Type B pancreatic cell (in vitro differentiated cells): ENCODE results near the gene TUBB2A. TPM values are rescaled to one million over a fixed set of nuclear protein-coding genes. Genes with fewer than 3 reads are reported as not detected.
"Not testable (repeated sequence)": the region's sequence is repeated elsewhere in the genome, so short reads cannot be mapped to it uniquely, and the experiment has no call there.

Source experiments
- DNase-seq: peaks from one replicate; pipeline ENCODE4 v3.0.0; 2021; ENCODE audit warnings: mixed read lengths; ENCODE audit not compliant: unreplicated experiment; ENCODE audit errors: extremely low spot score
- H3K27ac Mint-ChIP-seq: 2 replicates; pipeline ENCODE4 v1.8.0; 2021; ENCODE audit warnings: mild to moderate bottlenecking, mixed read lengths
- H3K27me3 Mint-ChIP-seq: 2 replicates; pipeline ENCODE4 v1.8.0; 2021; ENCODE audit warnings: mixed read lengths
- H3K36me3 Mint-ChIP-seq: 2 replicates; pipeline ENCODE4 v1.8.0; 2021; ENCODE audit warnings: mixed read lengths
- H3K4me1 Mint-ChIP-seq: one replicate; pipeline ENCODE4 v1.8.0; 2021; ENCODE audit warnings: mixed read lengths; ENCODE audit not compliant: unreplicated experiment
- H3K4me3 Mint-ChIP-seq: 2 replicates; pipeline ENCODE4 v1.8.0; 2021; ENCODE audit warnings: mild to moderate bottlenecking, mixed read lengths
- H3K9me3 Mint-ChIP-seq: 2 replicates; pipeline ENCODE4 v1.8.0; 2021; ENCODE audit warnings: mixed read lengths
- total RNA-seq: library from RNA; stranded (reverse); gene quantifications from 2 replicates; pipeline ENCODE4 v1.2.1, GENCODE V29; 2021; ENCODE audit warnings: low replicate concordance
- TF ChIP-seq, protein P1 (sequence below): fragments of 200-600 bp; sonication (generic); conservative IDR thresholded peaks from 2 replicates; pipeline ENCODE4 v1.5.0; 2021; ENCODE audit warnings: antibody characterized with exemption, mild to moderate bottlenecking

Gene TUBB2A
- total RNA-seq, 1 donor from 2014 or later = 62.9 TPM

DNA sequence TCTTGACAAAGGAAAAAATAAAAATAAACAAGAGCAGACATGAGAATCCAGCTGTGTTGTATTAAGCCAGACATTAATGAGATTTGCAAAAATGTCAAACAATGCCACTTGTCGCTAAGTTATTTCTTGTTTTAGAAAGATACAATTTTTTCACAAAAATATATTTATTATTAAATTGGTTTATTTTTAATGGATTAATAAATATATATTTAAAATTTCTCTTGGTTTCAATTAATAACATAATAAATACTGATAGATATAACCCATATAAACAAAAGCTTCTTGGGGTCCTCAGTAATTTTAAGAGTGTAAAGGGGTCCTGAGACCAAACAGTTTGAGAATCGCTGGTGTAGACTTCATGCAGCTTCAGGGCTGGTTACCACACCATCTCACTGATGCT, 44.0 kb upstream of the TUBB2A start:
- no peak for DNase-seq
- Mint-ChIP-seq H3K9me3 (peaks cover 5% of the 10 kb centered on the region), H3K27ac (no peak overlapping the region), H3K4me1 (no peaks in the 10 kb centered on the region), H3K27me3 (no peaks in the 10 kb centered on the region), H3K4me3 (no peak overlapping the region), H3K36me3 (no peaks in the 10 kb centered on the region)
- TF ChIP-seq, protein P1, sequence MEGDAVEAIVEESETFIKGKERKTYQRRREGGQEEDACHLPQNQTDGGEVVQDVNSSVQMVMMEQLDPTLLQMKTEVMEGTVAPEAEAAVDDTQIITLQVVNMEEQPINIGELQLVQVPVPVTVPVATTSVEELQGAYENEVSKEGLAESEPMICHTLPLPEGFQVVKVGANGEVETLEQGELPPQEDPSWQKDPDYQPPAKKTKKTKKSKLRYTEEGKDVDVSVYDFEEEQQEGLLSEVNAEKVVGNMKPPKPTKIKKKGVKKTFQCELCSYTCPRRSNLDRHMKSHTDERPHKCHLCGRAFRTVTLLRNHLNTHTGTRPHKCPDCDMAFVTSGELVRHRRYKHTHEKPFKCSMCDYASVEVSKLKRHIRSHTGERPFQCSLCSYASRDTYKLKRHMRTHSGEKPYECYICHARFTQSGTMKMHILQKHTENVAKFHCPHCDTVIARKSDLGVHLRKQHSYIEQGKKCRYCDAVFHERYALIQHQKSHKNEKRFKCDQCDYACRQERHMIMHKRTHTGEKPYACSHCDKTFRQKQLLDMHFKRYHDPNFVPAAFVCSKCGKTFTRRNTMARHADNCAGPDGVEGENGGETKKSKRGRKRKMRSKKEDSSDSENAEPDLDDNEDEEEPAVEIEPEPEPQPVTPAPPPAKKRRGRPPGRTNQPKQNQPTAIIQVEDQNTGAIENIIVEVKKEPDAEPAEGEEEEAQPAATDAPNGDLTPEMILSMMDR = no peak

- no peak overlapping the region for H3K4me3 Mint-ChIP-seq
- TF ChIP-seq, protein P1 = no peak
- no peaks in the 10 kb centered on the region for H3K4me1 Mint-ChIP-seq
- no peaks in the 10 kb centered on the region for H3K36me3 Mint-ChIP-seq
- H3K27ac Mint-ChIP-seq = no peak overlapping the region
- H3K9me3 Mint-ChIP-seq = peaks cover 5% of the 10 kb centered on the region
- DNase-seq = no peak
- H3K27me3 Mint-ChIP-seq = no peaks in the 10 kb centered on the region
These were observed 43.3 kb upstream of the TUBB2A start for GRCh38 chr6:3200682-3201081.

GRCh38 chr6:3199382-3199781, 42.0 kb upstream of the TUBB2A start:
- Mint-ChIP-seq H3K9me3 (peaks cover 5% of the 10 kb centered on the region), H3K27ac (no peak overlapping the region), H3K4me1 (no peaks in the 10 kb centered on the region), H3K36me3 (no peaks in the 10 kb centered on the region), H3K4me3 (no peak overlapping the region), H3K27me3 (no peaks in the 10 kb centered on the region)
- TF ChIP-seq, protein P1 = no peak
- DNase-seq = no peak

DNA sequence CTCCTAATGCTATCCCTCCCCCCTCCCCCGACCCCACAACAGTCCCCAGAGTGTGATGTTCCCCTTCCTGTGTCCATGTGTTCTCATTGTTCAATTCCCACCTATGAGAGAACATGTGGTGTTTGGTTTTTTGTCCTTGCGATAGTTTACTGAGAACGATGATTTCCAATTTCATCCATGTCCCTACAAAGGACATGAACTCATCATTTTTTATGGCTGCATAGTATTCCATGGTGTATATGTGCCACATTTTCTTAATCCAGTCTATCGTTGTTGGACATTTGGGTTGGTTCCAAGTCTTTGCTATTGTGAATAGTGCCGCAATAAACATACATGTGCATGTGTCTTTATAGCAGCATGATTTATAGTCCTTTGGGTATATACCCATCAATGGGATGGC, 40.4 kb upstream of the TUBB2A start:
- H3K36me3 Mint-ChIP-seq, H3K27me3 Mint-ChIP-seq, H3K4me1 Mint-ChIP-seq, H3K4me3 Mint-ChIP-seq, H3K27ac Mint-ChIP-seq, DNase-seq, H3K9me3 Mint-ChIP-seq: not testable (repeated sequence)

DNA sequence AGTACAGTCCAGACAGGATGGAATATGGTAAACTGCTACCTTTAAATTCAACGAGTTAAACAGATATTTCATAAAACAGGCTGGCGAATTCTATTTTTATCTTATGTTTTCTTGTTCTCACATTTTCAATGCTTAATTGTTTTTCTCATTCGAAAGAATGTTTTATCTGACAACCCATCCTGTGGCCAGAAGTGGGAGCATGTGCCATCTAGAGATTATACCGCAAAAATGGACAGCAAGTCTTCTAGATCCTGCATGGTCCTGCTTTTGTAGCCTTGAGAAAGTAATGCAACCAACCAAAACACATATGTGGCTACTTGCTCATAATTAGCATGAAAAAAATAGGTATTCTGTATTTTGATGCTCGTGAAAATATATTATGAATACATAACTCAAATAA, 39.4 kb upstream of the TUBB2A start:
- H3K36me3 Mint-ChIP-seq = no peaks in the 10 kb centered on the region
- no peak overlapping the region for H3K27ac Mint-ChIP-seq
- no peaks in the 10 kb centered on the region for H3K4me1 Mint-ChIP-seq
- no peaks in the 10 kb centered on the region for H3K9me3 Mint-ChIP-seq
- TF ChIP-seq, protein P1 = no peak
- H3K4me3 Mint-ChIP-seq = no peak overlapping the region
- no peak for DNase-seq
- H3K27me3 Mint-ChIP-seq = no peaks in the 10 kb centered on the region

DNA sequence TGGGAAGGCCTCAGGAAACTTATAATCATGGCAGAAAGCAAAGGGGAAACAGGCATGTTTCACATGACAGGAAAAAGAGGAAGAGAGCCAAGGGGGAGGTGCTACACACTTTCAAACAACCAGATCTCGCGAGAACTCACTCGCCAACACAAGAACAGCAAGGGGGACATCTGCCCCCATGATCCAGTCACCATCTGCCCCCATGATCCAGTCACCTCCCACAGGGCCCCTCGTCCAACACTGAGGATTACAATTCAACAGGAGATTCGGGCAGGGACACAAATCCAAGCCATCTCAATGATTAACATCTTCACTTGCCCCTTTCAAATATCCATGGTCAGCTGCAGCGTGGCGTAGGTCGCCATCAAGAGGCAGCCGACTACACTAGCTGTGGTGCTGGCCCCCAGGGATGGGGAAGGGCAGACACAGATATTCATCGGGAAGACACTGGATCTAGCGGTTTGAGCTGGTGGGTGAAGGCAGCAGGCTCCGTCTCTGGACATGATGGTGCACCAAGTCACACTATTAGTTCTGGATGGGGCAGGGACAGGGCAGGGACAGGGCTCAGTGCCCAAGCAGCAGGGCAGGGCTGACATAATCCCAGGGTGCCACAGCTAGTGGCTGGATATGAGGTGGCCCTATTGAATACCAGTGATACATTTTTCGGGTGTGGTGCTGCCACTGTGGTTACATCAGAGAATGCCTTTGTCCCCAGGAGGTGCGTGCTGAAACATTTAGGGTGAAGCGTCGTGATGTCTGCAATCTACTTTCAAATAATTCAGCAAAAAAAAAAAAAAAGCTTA, 38.6 kb upstream of the TUBB2A start:
- H3K27me3 Mint-ChIP-seq = no peaks in the 10 kb centered on the region
- no peak for DNase-seq
- H3K9me3 Mint-ChIP-seq = no peaks in the 10 kb centered on the region
- TF ChIP-seq, protein P1 = no peak
- no peak overlapping the region for H3K27ac Mint-ChIP-seq
- no peak overlapping the region for H3K4me3 Mint-ChIP-seq
- H3K4me1 Mint-ChIP-seq = no peaks in the 10 kb centered on the region
- no peaks in the 10 kb centered on the region for H3K36me3 Mint-ChIP-seq
